ENCODE measurements around the gene METAP1D. TPM values are rescaled to one million over a fixed set of nuclear protein-coding genes. Genes with fewer than 3 reads are reported as not detected.

METAP1D gene
- total and polyA plus RNA-seq, 2 of the 4 experiments (the other 2 are of a cell fraction): 3.4 to 5.5 TPM

DNA sequence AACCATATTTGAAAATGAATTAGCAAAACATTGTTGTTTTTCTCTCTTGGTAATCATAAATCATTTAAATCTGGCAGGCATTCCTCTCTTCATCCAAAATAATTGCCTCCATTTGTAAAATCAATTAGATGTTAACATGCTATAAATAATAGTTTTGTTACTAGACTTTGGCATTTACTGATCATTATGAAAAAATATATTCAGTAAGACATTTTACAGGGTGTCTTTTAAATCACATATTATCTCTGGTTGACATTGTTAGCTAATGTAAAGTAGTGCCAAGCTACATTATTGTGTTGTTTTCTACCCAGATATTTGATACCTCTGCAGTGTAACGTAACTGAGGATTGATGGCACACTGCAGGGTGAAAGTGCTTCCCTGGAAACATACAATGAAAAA is 53.7 kb downstream of the METAP1D start:
- 0 out of 2 replicates have a peak, but pooled peaks cover 3% of the 10 kb centered on the region for H3K9me1 ChIP-seq (ENCODE audit: insufficient read depth, low read length)
- no peak overlapping the region for H2AFZ ChIP-seq (replicated peaks; ENCODE audit: low read length, poor library complexity)
- no peak overlapping the region for H3K4ac ChIP-seq (ENCODE audit: low read depth, low read length)
- DNase-seq (no peak), ATAC-seq (ENCODE audit: low read depth) (no peak)
- intact Hi-C loops (cut with micrococcal nuclease): no loop called here
- H4K8ac ChIP-seq (ENCODE audit: low read depth in 2 of 2, low read length in 2 of 2): no peak overlapping the region
- no peak overlapping the region for H2AK5ac ChIP-seq (ENCODE audit: low read depth, low read length)
- H4K91ac ChIP-seq (ENCODE audit: insufficient read depth, low read depth, low read length): no peak overlapping the region
- H3K18ac ChIP-seq (ENCODE audit: low read depth, low read length): no peak overlapping the region
- H2BK15ac ChIP-seq (ENCODE audit: low read depth, low read length): no peak overlapping the region
- no peaks in the 10 kb centered on the region for H3K36me3 ChIP-seq (ENCODE audit: control insufficient read depth, insufficient read depth, low read length)
- H3K4me2 ChIP-seq (ENCODE audit: low read depth, low read length): no peak overlapping the region
- no peak overlapping the region for H3K27ac ChIP-seq (ENCODE audit: insufficient read depth, low read length)
- WGBS, 2 experiments (ENCODE audit: extremely low coverage in 2 of 2, insufficient read length in 1 of 2): no CpG with 5 or more reads among the region's 1 CpG
- no peak for TF ChIP-seq RFX5 (IDR thresholded peaks at IDR 0.05; ENCODE audit: low read depth, low read length)
- TF ChIP-seq, protein P1, sequence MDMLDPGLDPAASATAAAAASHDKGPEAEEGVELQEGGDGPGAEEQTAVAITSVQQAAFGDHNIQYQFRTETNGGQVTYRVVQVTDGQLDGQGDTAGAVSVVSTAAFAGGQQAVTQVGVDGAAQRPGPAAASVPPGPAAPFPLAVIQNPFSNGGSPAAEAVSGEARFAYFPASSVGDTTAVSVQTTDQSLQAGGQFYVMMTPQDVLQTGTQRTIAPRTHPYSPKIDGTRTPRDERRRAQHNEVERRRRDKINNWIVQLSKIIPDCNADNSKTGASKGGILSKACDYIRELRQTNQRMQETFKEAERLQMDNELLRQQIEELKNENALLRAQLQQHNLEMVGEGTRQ (IDR thresholded peaks at IDR 0.05; ENCODE audit: low read depth, low read length): no peak
- TF ChIP-seq NFE2L2 (IDR thresholded peaks at IDR 0.05; ENCODE audit: low read depth, low read length): no peak
- TF ChIP-seq CHD1 (IDR thresholded peaks at IDR 0.05; ENCODE audit: low read depth, low read length): no peak
- TF ChIP-seq CEBPB (IDR thresholded peaks at IDR 0.05; ENCODE audit: low read depth, low read length): no peak
- no peak for TF ChIP-seq MAFK (IDR thresholded peaks at IDR 0.05; ENCODE audit: low read depth, low read length)
- no peak for TF ChIP-seq BHLHE40 (IDR thresholded peaks at IDR 0.05; ENCODE audit: low read depth, low read length)
- TF ChIP-seq MAZ (IDR thresholded peaks at IDR 0.05; ENCODE audit: borderline replicate concordance, low read depth, low read length): no peak
- no peak for TF ChIP-seq RCOR1 (IDR thresholded peaks at IDR 0.05; ENCODE audit: insufficient replicate concordance, low read length)
- TF ChIP-seq FOS (IDR thresholded peaks at IDR 0.05; ENCODE audit: low read depth, low read length): no peak
- TF ChIP-seq, protein P2, sequence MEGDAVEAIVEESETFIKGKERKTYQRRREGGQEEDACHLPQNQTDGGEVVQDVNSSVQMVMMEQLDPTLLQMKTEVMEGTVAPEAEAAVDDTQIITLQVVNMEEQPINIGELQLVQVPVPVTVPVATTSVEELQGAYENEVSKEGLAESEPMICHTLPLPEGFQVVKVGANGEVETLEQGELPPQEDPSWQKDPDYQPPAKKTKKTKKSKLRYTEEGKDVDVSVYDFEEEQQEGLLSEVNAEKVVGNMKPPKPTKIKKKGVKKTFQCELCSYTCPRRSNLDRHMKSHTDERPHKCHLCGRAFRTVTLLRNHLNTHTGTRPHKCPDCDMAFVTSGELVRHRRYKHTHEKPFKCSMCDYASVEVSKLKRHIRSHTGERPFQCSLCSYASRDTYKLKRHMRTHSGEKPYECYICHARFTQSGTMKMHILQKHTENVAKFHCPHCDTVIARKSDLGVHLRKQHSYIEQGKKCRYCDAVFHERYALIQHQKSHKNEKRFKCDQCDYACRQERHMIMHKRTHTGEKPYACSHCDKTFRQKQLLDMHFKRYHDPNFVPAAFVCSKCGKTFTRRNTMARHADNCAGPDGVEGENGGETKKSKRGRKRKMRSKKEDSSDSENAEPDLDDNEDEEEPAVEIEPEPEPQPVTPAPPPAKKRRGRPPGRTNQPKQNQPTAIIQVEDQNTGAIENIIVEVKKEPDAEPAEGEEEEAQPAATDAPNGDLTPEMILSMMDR (conservative IDR thresholded peaks at IDR 0.05; ENCODE audit: low read depth, low read length): no peak
- no peak for TF ChIP-seq MXI1 (IDR thresholded peaks at IDR 0.05; ENCODE audit: borderline replicate concordance, low read depth, low read length)
- no peak for TF ChIP-seq SMC3 (IDR thresholded peaks at IDR 0.05; ENCODE audit: low read depth, low read length)
- no peak for TF ChIP-seq POLR2A (IDR thresholded peaks at IDR 0.05; ENCODE audit: low read depth, low read length)
- TF ChIP-seq, protein P3, sequence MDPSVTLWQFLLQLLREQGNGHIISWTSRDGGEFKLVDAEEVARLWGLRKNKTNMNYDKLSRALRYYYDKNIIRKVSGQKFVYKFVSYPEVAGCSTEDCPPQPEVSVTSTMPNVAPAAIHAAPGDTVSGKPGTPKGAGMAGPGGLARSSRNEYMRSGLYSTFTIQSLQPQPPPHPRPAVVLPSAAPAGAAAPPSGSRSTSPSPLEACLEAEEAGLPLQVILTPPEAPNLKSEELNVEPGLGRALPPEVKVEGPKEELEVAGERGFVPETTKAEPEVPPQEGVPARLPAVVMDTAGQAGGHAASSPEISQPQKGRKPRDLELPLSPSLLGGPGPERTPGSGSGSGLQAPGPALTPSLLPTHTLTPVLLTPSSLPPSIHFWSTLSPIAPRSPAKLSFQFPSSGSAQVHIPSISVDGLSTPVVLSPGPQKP (IDR thresholded peaks at IDR 0.05; ENCODE audit: borderline replicate concordance, low read depth, low read length): no peak
- no peak for TF ChIP-seq RAD21 (IDR thresholded peaks at IDR 0.05; ENCODE audit: low read length)
- H3K9ac ChIP-seq (ENCODE audit: low read depth, low read length): no peak overlapping the region
- H2BK120ac ChIP-seq (ENCODE audit: low read depth, low read length): no peak overlapping the region
- no peaks in the 10 kb centered on the region for H3K79me1 ChIP-seq (ENCODE audit: low read depth in 1 of 2, low read length in 2 of 2)
- no peaks in the 10 kb centered on the region for H3K27me3 ChIP-seq (ENCODE audit: control insufficient read depth, insufficient read depth, low read length)
- H2AK9ac ChIP-seq (replicated peaks; ENCODE audit: low read depth, low read length, poor library complexity): no peak overlapping the region
- no peak overlapping the region for H4K5ac ChIP-seq (ENCODE audit: low read depth, low read length)
- ChIA-PET POLR2A (ENCODE audit: unreplicated experiment) (no interaction called here), CTCF (no interaction called here)
- dilution Hi-C loops (cut with HindIII; ENCODE audit: low sequenced_read_pairs, unreplicated experiment): no loop called here
- no peaks in the 10 kb centered on the region for H3K4me1 ChIP-seq (ENCODE audit: control insufficient read depth, insufficient read depth, low read length)
- in situ Hi-C loops (cut with MboI; ENCODE audit: low sequenced_read_pairs): no loop called here
- H3K14ac ChIP-seq (replicated peaks; ENCODE audit: low read depth, low read length): no peak overlapping the region
- BruUV-seq (replicated peaks): no TSS peak
- H3K56ac ChIP-seq (ENCODE audit: extremely low read depth, insufficient read depth, low read length): no peak overlapping the region
- H3K9me3 ChIP-seq (ENCODE audit: control insufficient read depth, insufficient read depth, low read length): no peaks in the 10 kb centered on the region
- no peak overlapping the region for H2BK20ac ChIP-seq (ENCODE audit: low read depth, low read length)
- no peak overlapping the region for H3K23ac ChIP-seq (ENCODE audit: low read depth, low read length)
- H2BK5ac ChIP-seq (ENCODE audit: low read depth, low read length, poor library complexity, severe bottlenecking): no peak overlapping the region
- H3K4me3 ChIP-seq (ENCODE audit: insufficient read depth, low read depth, low read length): no peak overlapping the region
- H4K20me1 ChIP-seq (ENCODE audit: insufficient read depth, low read length): no peaks in the 10 kb centered on the region
